Activated CD4-positive, alpha-beta memory T cell treated with anti-CD3 and anti-CD28 coated beads for 36 hours (primary cell): ENCODE results near the gene ETV2. TPM values are rescaled to one million over a fixed set of nuclear protein-coding genes. Genes with fewer than 3 reads are reported as not detected.

Source experiments
- CTCF ChIA-PET: fragments of 350-600 bp; sonication (Branson Sonifier 250); formaldehyde crosslinking; loops from one replicate; lab custom pipeline; 2021; ENCODE audit warnings: antibody characterized with exemption, inconsistent platforms; lab: Charles Lee
- POLR2A ChIA-PET: fragments of 350-600 bp; sonication (Branson Sonifier 250); formaldehyde crosslinking; loops from one replicate; lab custom pipeline; 2021; ENCODE audit warnings: antibody characterized with exemption; lab: Charles Lee
- DNase-seq: peaks from one replicate; pipeline ENCODE4 v3.0.0-alpha.2; 2020
- H3K27ac Mint-ChIP-seq: one replicate; pipeline ENCODE4 v1.8.0; 2021; ENCODE audit warnings: mixed read lengths
- H3K27me3 Mint-ChIP-seq: one replicate; pipeline ENCODE4 v1.8.0; 2021; ENCODE audit warnings: mixed read lengths
- H3K36me3 Mint-ChIP-seq: one replicate; pipeline ENCODE4 v1.8.0; 2021; ENCODE audit warnings: mixed read lengths
- H3K4me1 Mint-ChIP-seq: one replicate; pipeline ENCODE4 v1.8.0; 2021; ENCODE audit warnings: low read depth, mixed read lengths
- H3K4me3 Mint-ChIP-seq: one replicate; pipeline ENCODE4 v1.8.0; 2021; ENCODE audit warnings: mild to moderate bottlenecking, mixed read lengths
- H3K9me3 Mint-ChIP-seq: one replicate; pipeline ENCODE4 v1.8.0; 2021; ENCODE audit warnings: mixed read lengths
- intact Hi-C: fragments of 100-400 bp; cut with micrococcal nuclease; formaldehyde crosslinking; loops from one replicate; pipeline ENCODE4 v1.15.1; 2023
- total RNA-seq, 2 experiments: library from RNA; stranded (reverse); gene quantifications; one replicate each; pipeline ENCODE4 v1.2.3, GENCODE V29; 2021

Gene ETV2
- total RNA-seq, 2 experiments from 2014 or later = 0.70 to 0.83 TPM

DNA sequence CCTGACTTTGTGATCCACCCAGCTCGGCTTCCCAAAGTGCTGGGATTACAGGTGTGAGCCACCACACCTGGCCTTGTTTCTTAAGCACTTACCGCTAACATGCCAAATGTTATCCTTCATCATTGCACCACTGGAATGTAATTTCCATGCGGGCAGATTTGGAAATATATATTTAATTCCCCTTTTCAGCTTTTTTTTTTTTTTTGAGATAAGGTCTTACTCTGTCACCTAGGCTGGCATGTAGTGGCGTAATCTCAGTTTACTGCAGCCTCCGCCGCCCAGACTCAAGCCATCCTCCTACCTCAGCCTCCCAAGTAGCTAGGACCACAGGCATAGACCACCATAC lies 20.4 kb downstream of the ETV2 start:
- Mint-ChIP-seq H3K27me3 (no peaks in the 10 kb centered on the region), H3K9me3 (no peaks in the 10 kb centered on the region)

DNA sequence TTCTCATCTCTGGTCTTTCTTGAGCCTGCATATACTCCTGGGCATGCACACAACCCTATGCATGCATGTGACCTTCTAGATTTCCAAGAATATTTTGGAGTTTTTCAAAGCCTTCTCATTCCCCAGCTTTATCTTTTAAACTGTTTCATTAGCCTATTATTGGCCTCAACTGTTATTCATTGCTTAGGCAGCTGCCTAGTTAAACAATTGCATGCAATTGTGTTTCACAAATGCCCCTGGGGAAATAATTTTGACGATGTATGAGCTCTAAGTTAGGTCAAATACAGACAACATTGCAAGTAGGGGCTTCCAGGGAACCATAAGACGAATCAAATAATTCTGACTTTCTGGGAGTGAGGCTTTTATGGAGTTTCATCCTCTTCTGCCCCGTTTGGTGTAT lies 22.4 kb downstream of the ETV2 start:
- CTCF ChIA-PET = no interaction called here
- intact Hi-C loops = no loop called here
- Mint-ChIP-seq H3K36me3 (peaks cover 9% of the 10 kb centered on the region), H3K27ac (no peak overlapping the region), H3K4me3 (no peak overlapping the region), H3K27me3 (no peaks in the 10 kb centered on the region), H3K9me3 (no peaks in the 10 kb centered on the region), H3K4me1 (no peaks in the 10 kb centered on the region)
- no peak for DNase-seq
- POLR2A ChIA-PET = no interaction called here

More for the DNA sequence above, 20.4 kb downstream of the ETV2 start:
- intact Hi-C loops = no loop called here
- no peak overlapping the region for H3K27ac Mint-ChIP-seq
- H3K4me3 Mint-ChIP-seq = no peak overlapping the region
- ChIA-PET CTCF (interaction anchor here (1.0 kb wide), 1 partner anchor 22 kb away, joined by 3 read pairs; no protein-coding TSS in a partner anchor), POLR2A (no interaction called here)
- no peak for DNase-seq
- peaks cover 17% of the 10 kb centered on the region for H3K36me3 Mint-ChIP-seq
- H3K4me1 Mint-ChIP-seq = no peaks in the 10 kb centered on the region

DNA sequence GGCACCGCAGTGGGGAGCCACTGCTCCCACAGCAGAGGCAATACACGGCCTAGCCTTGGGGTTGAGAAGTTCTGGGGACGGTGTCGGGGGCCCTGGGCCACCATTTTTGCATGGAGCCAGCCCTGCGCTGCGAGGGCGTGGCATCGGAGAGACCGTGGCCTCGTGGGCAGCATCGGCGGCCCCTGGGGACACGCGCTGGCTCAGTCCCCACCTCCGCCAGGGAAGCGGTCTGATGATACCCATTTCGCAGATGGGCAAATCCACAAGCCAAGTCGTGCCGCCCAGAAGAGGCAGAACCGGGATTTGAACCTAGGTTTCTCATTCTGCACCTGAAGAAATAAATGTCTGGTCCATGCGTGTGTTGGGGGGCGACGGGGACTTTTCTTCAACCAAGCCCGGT lies 23.6 kb downstream of the ETV2 start:
- Mint-ChIP-seq H3K4me1 (no peaks in the 10 kb centered on the region), H3K36me3 (peaks cover 6% of the 10 kb centered on the region), H3K4me3 (no peak overlapping the region), H3K27me3 (peaks cover 8% of the 10 kb centered on the region), H3K27ac (no peak overlapping the region), H3K9me3 (no peaks in the 10 kb centered on the region)
- CTCF ChIA-PET = no interaction called here
- intact Hi-C loops = no loop called here
- POLR2A ChIA-PET = interaction anchor here (0.6 kb wide), 1 partner anchor 16 kb away, joined by 3 read pairs; no protein-coding TSS in a partner anchor
- no peak for DNase-seq

DNA sequence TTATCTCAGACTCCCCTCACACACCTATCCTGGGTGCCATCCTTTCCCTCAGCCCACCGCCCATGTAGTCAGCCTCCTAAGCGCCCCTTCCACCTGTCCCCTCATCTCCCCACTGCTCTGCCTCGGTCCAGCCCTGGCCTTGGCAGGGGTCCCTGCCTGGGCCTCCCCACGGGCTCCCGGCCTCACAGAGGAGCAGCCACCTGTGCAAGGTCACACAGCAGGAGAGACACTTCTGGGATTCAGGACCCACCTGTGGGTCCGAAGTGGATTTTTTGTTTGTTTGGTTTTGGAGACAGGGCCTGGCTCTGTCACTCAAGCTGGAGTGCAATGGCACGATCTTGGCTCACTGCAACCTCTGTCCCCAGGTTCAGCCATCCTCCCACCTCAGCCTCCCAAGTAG lies 24.1 kb downstream of the ETV2 start:
- no peaks in the 10 kb centered on the region for H3K9me3 Mint-ChIP-seq
- H3K36me3 Mint-ChIP-seq = peaks cover 6% of the 10 kb centered on the region
- H3K4me1 Mint-ChIP-seq = no peaks in the 10 kb centered on the region
- intact Hi-C loops = no loop called here
- H3K27me3 Mint-ChIP-seq = peaks cover 9% of the 10 kb centered on the region
- H3K4me3 Mint-ChIP-seq = no peak overlapping the region
- CTCF ChIA-PET = no interaction called here
- POLR2A ChIA-PET = interaction anchor here (0.6 kb wide), 1 partner anchor 17 kb away, joined by 3 read pairs; no protein-coding TSS in a partner anchor
- H3K27ac Mint-ChIP-seq = no peak overlapping the region
- DNase-seq = no peak

DNA sequence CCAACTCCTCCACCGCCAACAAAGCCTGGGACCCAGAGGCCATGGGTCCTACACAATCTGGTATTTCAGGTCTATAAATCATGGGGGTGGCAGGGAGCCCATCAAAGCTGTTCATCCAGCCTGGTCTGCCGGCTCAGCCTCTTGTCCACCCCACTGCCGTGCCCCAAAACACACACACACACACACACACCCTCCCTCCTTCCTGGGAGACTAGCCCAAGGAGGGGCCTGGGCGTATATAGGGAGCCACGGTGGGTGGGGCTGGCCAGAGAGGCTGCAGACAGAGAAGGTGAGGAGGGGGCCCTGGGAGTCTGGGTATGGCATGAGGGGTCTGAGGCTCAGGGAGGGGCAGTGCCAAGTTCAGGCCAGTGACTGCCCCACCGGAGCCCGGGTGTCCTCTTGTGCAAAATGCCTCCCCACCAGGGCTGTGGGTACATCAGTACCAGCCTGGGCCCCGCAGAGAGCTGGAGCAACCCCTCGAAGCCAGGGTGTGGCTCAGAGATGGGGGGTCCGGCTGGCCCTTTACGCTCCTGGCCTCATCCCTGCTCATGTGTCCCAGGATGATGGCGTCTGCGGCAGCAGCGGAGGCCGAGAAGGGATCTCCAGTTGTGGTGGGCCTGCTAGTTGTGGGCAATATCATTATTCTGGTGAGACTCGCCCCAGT lies 24.8 kb downstream of the ETV2 start, which contains the start of gene UPK1A:
Gene UPK1A (plus strand): TSS at position 267 of the 663 bp plus-strand sequence. CDS start 296 bp downstream, at position 563.
- Mint-ChIP-seq H3K9me3 (no peaks in the 10 kb centered on the region), H3K4me1 (no peaks in the 10 kb centered on the region), H3K27ac (no peak within 1 kb of the TSS), H3K36me3 (peaks cover 4% of the 10 kb centered on the region), H3K27me3 (peaks cover 12% of the 10 kb centered on the region), H3K4me3 (no peak within 1 kb of the TSS)
- intact Hi-C loops = no loop called here
- ChIA-PET POLR2A (no interaction called here), CTCF (interaction anchor here (0.7 kb wide), 1 partner anchor 18 kb away, joined by 6 read pairs; no protein-coding TSS in a partner anchor)
- no peak for DNase-seq

DNA sequence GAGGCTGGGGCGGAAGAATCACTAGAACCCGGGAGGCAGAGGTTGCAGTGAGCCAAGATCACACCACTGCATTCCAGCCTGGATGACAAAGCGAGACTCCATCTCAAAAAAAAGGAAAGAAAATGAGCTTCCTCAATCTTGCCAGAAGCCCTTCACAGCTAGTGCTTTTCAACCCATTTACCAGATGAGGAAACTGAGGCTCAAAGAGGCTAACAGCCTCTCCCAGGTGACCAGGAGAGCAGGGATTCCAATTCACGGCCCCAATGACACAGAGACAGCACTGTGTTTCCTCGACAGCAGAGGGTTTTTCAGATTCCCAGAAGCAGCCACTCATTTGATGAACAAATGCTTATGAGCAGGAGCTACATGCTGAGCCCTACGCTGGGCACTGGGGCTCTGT lies 28.0 kb downstream of the ETV2 start:
- no peak overlapping the region for H3K4me3 Mint-ChIP-seq
- peaks cover 21% of the 10 kb centered on the region for H3K27me3 Mint-ChIP-seq
- POLR2A ChIA-PET = no interaction called here
- DNase-seq = no peak
- CTCF ChIA-PET = no interaction called here
- intact Hi-C loops = no loop called here
- H3K4me1 Mint-ChIP-seq = peaks cover 8% of the 10 kb centered on the region
- H3K9me3 Mint-ChIP-seq = no peaks in the 10 kb centered on the region
- no peak overlapping the region for H3K27ac Mint-ChIP-seq
- no peaks in the 10 kb centered on the region for H3K36me3 Mint-ChIP-seq

DNA sequence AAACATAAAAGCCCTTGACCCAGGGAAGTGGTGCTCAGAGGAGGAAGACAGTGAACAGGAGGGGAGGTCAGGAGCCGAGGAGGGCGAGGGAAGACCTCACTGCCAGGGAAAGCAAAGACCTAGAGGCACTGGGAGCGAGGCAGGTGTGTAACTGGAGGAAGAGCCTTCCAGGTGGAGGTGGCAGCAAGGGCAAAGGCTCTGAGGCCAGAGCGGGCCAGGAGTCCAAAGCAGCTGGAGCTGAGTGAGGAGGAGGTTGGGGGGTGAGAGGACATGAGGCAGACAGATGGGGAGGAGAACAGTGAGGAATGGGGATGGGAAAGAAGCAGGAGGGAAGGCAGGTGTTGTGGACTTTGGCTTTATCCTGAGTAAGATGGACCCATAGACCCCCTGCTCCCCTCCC lies 28.4 kb downstream of the ETV2 start:
- no peak overlapping the region for H3K27ac Mint-ChIP-seq
- POLR2A ChIA-PET = no interaction called here

DNA sequence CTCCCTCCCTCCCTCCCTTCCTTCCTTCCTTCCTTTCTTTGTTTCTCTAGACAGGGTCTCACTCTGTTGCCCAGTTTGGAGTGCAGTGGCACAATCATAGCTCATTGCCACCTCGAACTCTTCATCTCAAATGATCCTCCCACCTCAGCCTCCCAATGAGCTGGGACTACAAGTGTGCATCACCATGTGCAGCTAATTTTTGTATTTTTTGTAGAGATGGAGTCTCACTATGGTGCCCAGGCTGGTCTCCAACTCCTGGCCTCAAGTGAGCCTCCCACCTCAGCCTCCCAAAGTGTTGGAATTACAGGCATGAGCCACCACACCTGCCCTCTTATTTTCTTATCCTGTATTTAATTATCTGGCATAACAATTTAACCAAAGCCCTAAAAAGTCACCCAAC lies 29.1 kb downstream of the ETV2 start:
- Mint-ChIP-seq H3K9me3 (no peaks in the 10 kb centered on the region), H3K4me1 (peaks cover 8% of the 10 kb centered on the region), H3K27ac (no peak overlapping the region), H3K27me3 (peaks cover 21% of the 10 kb centered on the region), H3K4me3 (no peak overlapping the region), H3K36me3 (no peaks in the 10 kb centered on the region)
- intact Hi-C loops = no loop called here
- ChIA-PET POLR2A (interaction anchor here (0.7 kb wide), 1 partner anchor 204 kb away, joined by 3 read pairs; no protein-coding TSS in a partner anchor), CTCF (no interaction called here)
- no peak for DNase-seq

More for the DNA sequence above, 28.4 kb downstream of the ETV2 start:
- H3K27me3 Mint-ChIP-seq = peaks cover 21% of the 10 kb centered on the region
- no peaks in the 10 kb centered on the region for H3K36me3 Mint-ChIP-seq
- no peak overlapping the region for H3K4me3 Mint-ChIP-seq
- intact Hi-C loops = no loop called here
- no peaks in the 10 kb centered on the region for H3K9me3 Mint-ChIP-seq
- no peak for DNase-seq
- H3K4me1 Mint-ChIP-seq = peaks cover 8% of the 10 kb centered on the region
- CTCF ChIA-PET = no interaction called here

DNA sequence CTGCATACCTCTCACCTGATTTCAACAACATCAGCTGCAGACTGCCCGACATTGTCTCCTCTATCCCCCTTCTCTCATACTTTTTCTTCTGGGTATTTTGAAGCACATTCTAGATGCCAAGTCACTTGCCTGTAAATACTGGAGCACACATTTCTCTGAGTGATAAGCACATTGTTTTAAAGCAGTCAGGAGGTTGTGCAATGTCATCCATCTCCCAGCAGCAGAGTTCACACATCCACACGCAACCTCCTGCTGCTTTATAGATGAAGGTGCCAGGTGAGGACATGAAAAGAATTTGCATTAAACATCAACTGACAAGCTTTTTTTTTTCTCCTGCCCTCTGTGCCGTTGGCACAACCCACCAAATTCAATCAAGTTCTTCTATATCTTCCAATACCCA lies 30.3 kb downstream of the ETV2 start:
- Mint-ChIP-seq H3K4me3 (no peak overlapping the region), H3K27me3 (peaks cover 23% of the 10 kb centered on the region), H3K9me3 (no peaks in the 10 kb centered on the region), H3K36me3 (no peaks in the 10 kb centered on the region), H3K27ac (no peak overlapping the region), H3K4me1 (peaks cover 8% of the 10 kb centered on the region)
- DNase-seq = no peak
- ChIA-PET CTCF (interaction anchor here (1.6 kb wide), 1 partner anchor 14 kb away, joined by 4 read pairs; no protein-coding TSS in a partner anchor), POLR2A (interaction anchor here (0.9 kb wide), 1 partner anchor 24 kb away, joined by 3 read pairs; the partner anchor contains the start of gene COX6B1)
- intact Hi-C loops = no loop called here

DNA sequence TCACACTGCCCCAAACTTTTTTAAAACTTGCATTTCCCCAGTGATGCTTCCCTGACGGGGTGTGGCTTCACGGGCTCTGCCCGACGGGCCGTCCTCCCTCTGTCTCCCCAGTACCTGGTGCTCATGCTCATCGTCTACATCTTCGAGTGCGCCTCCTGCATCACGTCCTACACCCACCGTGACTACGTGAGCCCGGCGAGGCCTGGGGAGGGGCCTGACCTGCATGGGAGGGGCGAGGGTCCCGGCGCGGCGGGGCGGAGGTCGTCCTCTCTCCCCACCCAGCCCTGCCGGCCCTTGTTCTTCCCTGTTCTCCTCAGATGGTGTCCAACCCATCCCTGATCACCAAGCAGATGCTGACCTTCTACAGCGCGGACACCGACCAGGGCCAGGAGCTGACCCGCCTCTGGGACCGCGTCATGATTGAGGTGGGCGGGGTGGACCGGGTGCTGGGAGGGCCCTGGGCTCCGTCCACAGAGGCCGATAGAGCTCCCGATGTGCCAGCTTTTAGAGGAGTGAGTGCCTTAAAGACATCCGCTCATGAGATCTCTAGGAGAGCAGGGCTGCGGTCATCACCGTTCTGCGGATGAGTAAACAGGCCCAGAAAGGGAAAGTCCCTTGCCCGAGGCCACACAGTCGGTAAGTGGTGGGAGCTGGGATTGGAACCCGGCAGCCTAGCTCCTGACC lies 31.7 kb downstream of the ETV2 start:
- H3K4me3 Mint-ChIP-seq = peak overlapping the region; percentile 69
- peak; percentile 86 for DNase-seq
- peaks cover 8% of the 10 kb centered on the region for H3K4me1 Mint-ChIP-seq
- no peaks in the 10 kb centered on the region for H3K9me3 Mint-ChIP-seq
- POLR2A ChIA-PET = interaction anchor here (1.1 to 1.5 kb wide), 4 partner anchors 25 to 38 kb away, joined by 3 to 9 read pairs (median 4); partner anchors contain the start of gene COX6B1
- H3K27me3 Mint-ChIP-seq = peaks cover 23% of the 10 kb centered on the region
- peak overlapping the region; percentile 38 for H3K27ac Mint-ChIP-seq
- H3K36me3 Mint-ChIP-seq = no peaks in the 10 kb centered on the region
- intact Hi-C loops = loop anchor here (1.0 kb wide), 1 partner anchor 25 kb away; the partner anchor contains the start of gene COX6B1
- CTCF ChIA-PET = interaction anchor here (1.2 to 1.6 kb wide), 3 partner anchors 16 to 258 kb away, joined by 3 to 6 read pairs (median 4); partner anchors contain the start of gene COX6B1

DNA sequence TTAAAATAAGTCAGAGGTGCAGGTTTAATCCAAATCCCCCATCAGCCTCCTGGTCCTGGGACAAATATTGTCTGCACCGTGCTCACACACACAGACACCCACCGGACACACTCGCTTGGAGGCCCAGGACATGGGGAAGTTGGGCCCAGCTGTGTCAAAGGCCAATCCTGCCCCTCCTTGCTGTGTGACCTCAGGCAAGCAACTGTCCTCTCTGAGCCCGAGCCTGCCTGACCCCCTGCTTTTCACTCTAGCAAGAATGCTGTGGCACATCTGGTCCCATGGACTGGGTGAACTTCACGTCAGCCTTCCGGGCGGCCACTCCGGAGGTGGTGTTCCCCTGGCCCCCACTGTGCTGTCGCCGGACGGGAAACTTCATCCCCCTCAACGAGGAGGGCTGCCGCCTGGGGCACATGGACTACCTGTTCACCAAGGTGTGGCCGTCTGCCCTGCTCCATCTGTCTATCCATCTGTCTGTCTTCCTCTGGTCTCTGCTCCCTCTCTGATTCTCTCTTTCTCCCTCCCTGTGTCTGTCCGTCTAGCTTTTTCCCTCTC lies 34.1 kb downstream of the ETV2 start:
- H3K27me3 Mint-ChIP-seq = peaks cover 13% of the 10 kb centered on the region
- ChIA-PET POLR2A (no interaction called here), CTCF (no interaction called here)
- H3K27ac Mint-ChIP-seq = no peak overlapping the region
- no peaks in the 10 kb centered on the region for H3K36me3 Mint-ChIP-seq
- no peak overlapping the region for H3K4me3 Mint-ChIP-seq
- H3K4me1 Mint-ChIP-seq = peaks cover 8% of the 10 kb centered on the region
- intact Hi-C loops = no loop called here
- H3K9me3 Mint-ChIP-seq = no peaks in the 10 kb centered on the region
- DNase-seq = no peak

DNA sequence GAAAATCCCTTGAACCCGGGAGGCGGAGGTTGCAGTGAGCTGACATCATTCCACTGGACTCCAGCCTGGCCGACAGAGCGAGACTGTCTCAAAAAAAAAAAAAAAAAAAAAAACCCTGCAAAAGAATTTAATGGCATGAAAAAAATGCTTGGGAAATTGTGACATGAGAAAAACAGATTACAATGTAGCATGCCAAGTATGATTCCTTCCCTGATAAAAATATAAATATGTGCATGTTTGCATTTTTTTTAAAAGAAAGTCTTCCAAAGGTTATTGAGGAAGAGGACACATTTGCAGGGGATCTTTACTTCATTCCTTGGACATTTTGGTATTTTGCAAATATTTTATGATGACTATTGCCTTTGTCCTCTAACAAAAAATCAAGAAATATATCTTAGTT lies 48.3 kb downstream of the ETV2 start:
- Mint-ChIP-seq H3K4me3 (no peak overlapping the region), H3K4me1 (peaks cover 6% of the 10 kb centered on the region), H3K27ac (no peak overlapping the region), H3K27me3 (no peaks in the 10 kb centered on the region), H3K36me3 (no peaks in the 10 kb centered on the region), H3K9me3 (no peaks in the 10 kb centered on the region)
- CTCF ChIA-PET = interaction anchor here (16.2 kb wide), 1 partner anchor 24 kb away, joined by 197 read pairs; no protein-coding TSS in a partner anchor
- intact Hi-C loops = loop anchor here (5.0 kb wide), 1 partner anchor 177 kb away; the partner anchor contains the start of gene APLP1
- POLR2A ChIA-PET = no interaction called here
- no peak for DNase-seq
